ENCODE measurements around the gene CYTL1.
"Not testable (repeated sequence)": the region's sequence is repeated elsewhere in the genome, so short reads cannot be mapped to it uniquely, and the experiment has no call there.

Gene CYTL1

DNA sequence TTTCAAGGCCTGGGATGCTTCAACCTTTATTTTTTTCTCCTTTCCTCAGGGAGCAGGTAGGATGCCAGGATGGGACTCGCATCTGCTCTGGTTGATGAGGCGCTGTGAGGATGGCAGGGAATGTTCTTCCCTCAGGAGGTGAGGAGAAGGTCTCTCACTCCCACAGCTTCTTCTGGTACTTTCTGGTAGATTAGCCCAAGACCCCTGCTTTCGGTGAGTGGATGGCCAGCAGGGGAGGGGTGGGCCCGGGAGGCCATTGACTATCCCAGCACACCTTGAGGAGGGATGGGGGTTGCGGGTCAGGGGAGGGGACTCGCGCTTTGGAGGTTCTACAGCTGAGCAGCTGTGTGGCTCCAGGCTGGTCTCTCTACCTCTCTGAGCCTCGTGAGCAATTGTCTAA is 14.8 kb downstream of the CYTL1 start:
- TF ChIP-seq, protein P1, sequence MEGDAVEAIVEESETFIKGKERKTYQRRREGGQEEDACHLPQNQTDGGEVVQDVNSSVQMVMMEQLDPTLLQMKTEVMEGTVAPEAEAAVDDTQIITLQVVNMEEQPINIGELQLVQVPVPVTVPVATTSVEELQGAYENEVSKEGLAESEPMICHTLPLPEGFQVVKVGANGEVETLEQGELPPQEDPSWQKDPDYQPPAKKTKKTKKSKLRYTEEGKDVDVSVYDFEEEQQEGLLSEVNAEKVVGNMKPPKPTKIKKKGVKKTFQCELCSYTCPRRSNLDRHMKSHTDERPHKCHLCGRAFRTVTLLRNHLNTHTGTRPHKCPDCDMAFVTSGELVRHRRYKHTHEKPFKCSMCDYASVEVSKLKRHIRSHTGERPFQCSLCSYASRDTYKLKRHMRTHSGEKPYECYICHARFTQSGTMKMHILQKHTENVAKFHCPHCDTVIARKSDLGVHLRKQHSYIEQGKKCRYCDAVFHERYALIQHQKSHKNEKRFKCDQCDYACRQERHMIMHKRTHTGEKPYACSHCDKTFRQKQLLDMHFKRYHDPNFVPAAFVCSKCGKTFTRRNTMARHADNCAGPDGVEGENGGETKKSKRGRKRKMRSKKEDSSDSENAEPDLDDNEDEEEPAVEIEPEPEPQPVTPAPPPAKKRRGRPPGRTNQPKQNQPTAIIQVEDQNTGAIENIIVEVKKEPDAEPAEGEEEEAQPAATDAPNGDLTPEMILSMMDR (conservative IDR thresholded peaks at IDR 0.05; ENCODE audit: low read depth, low read length): no peak

DNA sequence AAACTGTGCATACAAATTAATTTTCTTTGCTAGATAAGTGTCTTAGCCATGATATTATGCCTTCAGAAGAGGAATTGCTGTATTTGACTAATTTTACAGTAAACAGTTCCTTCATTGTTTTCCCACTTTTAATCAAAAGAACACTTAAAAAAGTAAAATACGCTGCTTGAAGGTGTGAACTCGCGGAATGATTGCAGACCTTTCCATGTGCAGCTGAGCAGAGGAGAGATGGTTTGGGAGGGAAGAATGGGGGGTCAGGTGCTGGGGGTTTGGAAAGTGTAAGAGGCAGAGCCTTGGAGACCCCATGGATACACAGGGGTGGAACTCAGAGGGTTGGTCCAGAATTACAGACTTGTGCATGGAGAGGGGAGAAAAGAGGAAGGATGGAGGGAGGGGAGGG is 15.3 kb downstream of the CYTL1 start:
- no peak overlapping the region for H3K4me2 ChIP-seq
- H3K79me2 ChIP-seq (ENCODE audit: insufficient read depth, low read depth): no peaks in the 10 kb centered on the region
- H3K27me3 ChIP-seq (ENCODE audit: insufficient read depth, low read depth): no peaks in the 10 kb centered on the region
- H3K4me3 ChIP-seq (IDR thresholded peaks at IDR 0.05; ENCODE audit: insufficient read depth, low read depth, low read length): no peak overlapping the region
- H3K4me1 ChIP-seq (ENCODE audit: low read depth, poor library complexity, severe bottlenecking): no peaks in the 10 kb centered on the region
- H3K36me3 ChIP-seq (ENCODE audit: insufficient read depth): no peaks in the 10 kb centered on the region
- no peaks in the 10 kb centered on the region for H4K20me1 ChIP-seq (ENCODE audit: insufficient read depth)
- no peak overlapping the region for H3K27ac ChIP-seq
- TF ChIP-seq, protein P1 (conservative IDR thresholded peaks at IDR 0.05; ENCODE audit: low read depth, low read length): no peak
- no peak overlapping the region for H2AFZ ChIP-seq (ENCODE audit: low read depth)
- H3K9ac ChIP-seq: no peak overlapping the region

More for the DNA sequence above, 14.8 kb downstream of the CYTL1 start:
- Histone ChIP-seq H3K4me3 (IDR thresholded peaks at IDR 0.05; ENCODE audit: insufficient read depth, low read depth, low read length) (no peak overlapping the region), H3K4me1 (ENCODE audit: low read depth, poor library complexity, severe bottlenecking) (no peaks in the 10 kb centered on the region), H3K27ac (no peak overlapping the region), H2AFZ (ENCODE audit: low read depth) (no peak overlapping the region), H3K36me3 (ENCODE audit: insufficient read depth) (no peaks in the 10 kb centered on the region), H4K20me1 (ENCODE audit: insufficient read depth) (no peaks in the 10 kb centered on the region), H3K79me2 (ENCODE audit: insufficient read depth, low read depth) (no peaks in the 10 kb centered on the region), H3K9ac (no peak overlapping the region), H3K27me3 (ENCODE audit: insufficient read depth, low read depth) (no peaks in the 10 kb centered on the region), H3K4me2 (no peak overlapping the region)

DNA sequence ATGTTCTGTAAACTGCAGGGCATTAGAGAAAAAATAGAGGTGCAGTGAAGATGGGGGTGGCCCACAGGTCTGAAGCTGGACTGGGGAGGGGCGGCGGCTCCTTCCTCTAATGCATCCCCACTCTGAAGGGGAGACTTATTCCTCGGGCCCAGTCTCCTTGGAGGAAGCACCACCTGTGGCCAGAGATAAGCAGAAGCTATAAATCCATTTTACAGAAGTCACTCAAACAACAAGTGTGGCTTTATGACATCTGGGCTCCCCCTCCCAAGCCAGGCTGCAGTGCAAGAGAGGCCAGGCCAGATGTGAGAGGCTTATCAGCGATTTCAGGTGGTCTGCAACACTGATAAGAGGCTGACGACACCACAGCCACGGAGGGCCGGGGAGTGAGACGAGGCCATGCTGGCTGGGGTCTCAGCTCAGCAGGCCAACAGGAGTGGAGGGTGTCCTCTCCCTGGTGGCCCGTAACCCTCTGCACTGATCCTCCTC is 15.8 kb downstream of the CYTL1 start:
- H4K20me1 ChIP-seq (ENCODE audit: insufficient read depth): no peaks in the 10 kb centered on the region
- no peaks in the 10 kb centered on the region for H3K4me1 ChIP-seq (ENCODE audit: low read depth, poor library complexity, severe bottlenecking)
- no peaks in the 10 kb centered on the region for H3K36me3 ChIP-seq (ENCODE audit: insufficient read depth)
- TF ChIP-seq, protein P1 (conservative IDR thresholded peaks at IDR 0.05; ENCODE audit: low read depth, low read length): no peak
- H3K27me3 ChIP-seq (ENCODE audit: insufficient read depth, low read depth): no peaks in the 10 kb centered on the region
- H3K9ac ChIP-seq: no peak overlapping the region
- H3K4me3 ChIP-seq (IDR thresholded peaks at IDR 0.05; ENCODE audit: insufficient read depth, low read depth, low read length): no peak overlapping the region
- H3K4me2 ChIP-seq: no peak overlapping the region
- H2AFZ ChIP-seq (ENCODE audit: low read depth): no peak overlapping the region
- no peaks in the 10 kb centered on the region for H3K79me2 ChIP-seq (ENCODE audit: insufficient read depth, low read depth)
- no peak overlapping the region for H3K27ac ChIP-seq

DNA sequence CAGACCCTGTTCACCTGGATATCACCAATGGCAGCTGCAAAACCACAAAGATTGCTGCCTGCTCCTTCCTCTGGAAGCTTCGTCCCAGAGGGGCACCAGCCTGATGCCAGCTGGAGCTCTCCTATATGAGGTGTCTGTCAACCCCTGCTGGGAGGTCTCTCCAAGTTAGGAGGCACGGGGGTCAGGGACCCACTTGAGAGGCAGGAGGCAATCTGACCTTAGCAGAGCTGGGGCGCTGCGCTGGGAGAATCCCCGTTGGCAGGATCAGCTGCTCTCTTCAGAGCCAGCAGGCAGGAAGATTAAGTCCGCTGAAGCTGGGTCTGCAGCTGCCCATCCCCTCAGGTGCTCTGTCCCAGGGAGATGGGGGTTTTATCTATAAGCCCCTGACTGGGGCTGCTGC is 17.6 kb downstream of the CYTL1 start:
- H3K27me3 ChIP-seq (ENCODE audit: insufficient read depth, low read depth); H3K4me1 ChIP-seq (ENCODE audit: low read depth, poor library complexity, severe bottlenecking); H4K20me1 ChIP-seq (ENCODE audit: insufficient read depth); H3K4me2 ChIP-seq; H3K27ac ChIP-seq; H3K9ac ChIP-seq; H3K4me3 ChIP-seq (IDR thresholded peaks at IDR 0.05; ENCODE audit: insufficient read depth, low read depth, low read length); H3K36me3 ChIP-seq (ENCODE audit: insufficient read depth); H2AFZ ChIP-seq (ENCODE audit: low read depth); H3K79me2 ChIP-seq (ENCODE audit: insufficient read depth, low read depth): not testable (repeated sequence)

DNA sequence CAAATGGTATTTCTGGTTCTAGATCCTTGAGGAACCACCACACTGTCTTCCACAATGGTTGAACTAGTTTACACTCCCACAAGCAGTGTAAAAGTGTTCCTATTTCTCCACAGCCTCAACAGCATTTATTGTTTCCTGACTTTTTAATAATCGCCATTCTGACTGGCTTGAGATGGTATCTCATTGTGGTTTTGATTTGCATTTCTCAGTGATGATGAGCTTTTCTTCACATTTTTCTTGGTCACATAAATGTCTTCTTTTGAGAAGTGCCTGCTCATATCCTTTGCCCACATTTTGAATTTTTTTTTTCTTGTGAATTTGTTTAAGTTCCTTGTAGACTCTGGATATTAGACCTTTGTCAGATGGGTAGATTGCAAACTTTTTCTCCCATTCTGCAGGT is 22.3 kb downstream of the CYTL1 start:
- H3K36me3 ChIP-seq (ENCODE audit: insufficient read depth); H3K4me1 ChIP-seq (ENCODE audit: low read depth, poor library complexity, severe bottlenecking); H3K27ac ChIP-seq; H3K4me3 ChIP-seq (IDR thresholded peaks at IDR 0.05; ENCODE audit: insufficient read depth, low read depth, low read length); H3K9ac ChIP-seq; H3K79me2 ChIP-seq (ENCODE audit: insufficient read depth, low read depth); H3K27me3 ChIP-seq (ENCODE audit: insufficient read depth, low read depth); H3K4me2 ChIP-seq; H2AFZ ChIP-seq (ENCODE audit: low read depth); H4K20me1 ChIP-seq (ENCODE audit: insufficient read depth): not testable (repeated sequence)
